GM12801 (cell line): ENCODE measurements around the gene DCTPP1.
A peak's percentile ranks its signal among the peaks of the same experiment; 100 is the strongest.

Experiments used
- TF ChIP-seq, protein P1 (sequence below): IDR thresholded peaks from one replicate; pipeline ENCODE4 v1.5.1; 2011; ENCODE audit warnings: control low read depth; ENCODE audit not compliant: insufficient read length; ENCODE audit errors: extremely low read depth

The DCTPP1 gene

DNA sequence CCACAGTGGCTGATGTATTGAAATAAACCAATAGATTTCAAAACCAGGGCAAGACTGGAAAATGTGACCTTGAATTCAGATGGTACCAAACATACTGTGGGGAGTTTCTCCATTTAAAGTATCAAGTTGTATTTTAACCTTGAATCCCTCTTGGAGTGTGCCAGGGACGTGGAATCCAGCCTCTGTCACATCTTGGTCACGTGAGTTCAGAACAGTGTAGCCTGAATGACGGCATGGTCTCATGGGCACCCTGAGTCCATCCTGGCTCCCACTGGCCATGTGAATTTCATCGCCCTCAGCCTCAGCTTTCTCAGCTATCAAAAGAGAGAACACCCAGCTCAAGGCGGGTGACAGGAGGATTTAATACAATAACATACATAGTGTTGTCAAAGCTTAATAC, 15.7 kb downstream of the DCTPP1 start:
- TF ChIP-seq, protein P1, sequence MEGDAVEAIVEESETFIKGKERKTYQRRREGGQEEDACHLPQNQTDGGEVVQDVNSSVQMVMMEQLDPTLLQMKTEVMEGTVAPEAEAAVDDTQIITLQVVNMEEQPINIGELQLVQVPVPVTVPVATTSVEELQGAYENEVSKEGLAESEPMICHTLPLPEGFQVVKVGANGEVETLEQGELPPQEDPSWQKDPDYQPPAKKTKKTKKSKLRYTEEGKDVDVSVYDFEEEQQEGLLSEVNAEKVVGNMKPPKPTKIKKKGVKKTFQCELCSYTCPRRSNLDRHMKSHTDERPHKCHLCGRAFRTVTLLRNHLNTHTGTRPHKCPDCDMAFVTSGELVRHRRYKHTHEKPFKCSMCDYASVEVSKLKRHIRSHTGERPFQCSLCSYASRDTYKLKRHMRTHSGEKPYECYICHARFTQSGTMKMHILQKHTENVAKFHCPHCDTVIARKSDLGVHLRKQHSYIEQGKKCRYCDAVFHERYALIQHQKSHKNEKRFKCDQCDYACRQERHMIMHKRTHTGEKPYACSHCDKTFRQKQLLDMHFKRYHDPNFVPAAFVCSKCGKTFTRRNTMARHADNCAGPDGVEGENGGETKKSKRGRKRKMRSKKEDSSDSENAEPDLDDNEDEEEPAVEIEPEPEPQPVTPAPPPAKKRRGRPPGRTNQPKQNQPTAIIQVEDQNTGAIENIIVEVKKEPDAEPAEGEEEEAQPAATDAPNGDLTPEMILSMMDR, result no peak

GRCh38 chr16:30413112-30413806, 16.6 kb downstream of the DCTPP1 start:
- TF ChIP-seq, protein P1, result no peak

GRCh38 chr16:30409125-30410060, 20.4 kb downstream of the DCTPP1 start:
- TF ChIP-seq, protein P1, result peak; percentile 54

GRCh38 chr16:30407804-30408534, 21.9 kb downstream of the DCTPP1 start:
- TF ChIP-seq, protein P1, result no peak

DNA sequence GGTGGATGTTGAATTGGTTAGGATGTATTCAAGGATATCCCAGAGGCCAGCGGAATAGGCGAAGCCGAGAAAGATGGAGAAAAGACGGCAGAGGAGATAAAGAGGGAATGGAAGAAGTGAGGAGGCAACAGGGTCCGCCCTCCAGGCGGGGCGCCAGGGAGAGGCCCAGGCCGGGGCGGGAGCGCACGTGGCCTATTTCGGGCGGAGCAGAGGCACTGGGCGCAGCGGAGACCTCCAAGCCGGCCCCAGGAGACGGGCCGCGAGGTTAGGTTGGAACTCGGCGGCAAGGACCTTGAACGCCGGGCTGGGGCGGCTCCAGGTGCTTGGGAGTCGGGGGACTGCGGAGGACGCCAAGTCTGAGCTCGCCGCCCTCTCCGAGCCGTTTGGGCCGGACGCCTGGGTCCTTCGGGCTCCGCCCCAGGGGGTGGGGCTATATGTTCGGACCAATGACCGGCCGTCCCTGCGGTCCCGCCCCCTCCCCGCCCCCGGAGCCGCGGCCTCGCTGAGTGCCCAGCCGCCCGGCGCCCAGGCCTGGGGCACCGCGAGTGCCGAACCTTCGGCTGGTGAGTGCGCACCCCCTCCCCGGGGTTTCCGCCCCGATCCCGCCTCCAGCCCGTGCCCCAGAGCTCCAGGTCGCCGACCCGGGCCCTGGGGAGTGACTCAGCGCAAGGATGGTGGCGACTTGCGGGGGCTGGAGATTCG, 22.6 kb downstream of the DCTPP1 start, which contains the start of gene ZNF771:
Gene ZNF771, plus strand, starts transcription at position 505 of the 702 bp plus-strand sequence. CDS start 448 bp downstream, outside the sequence.
- TF ChIP-seq, protein P1, result no peak

DNA sequence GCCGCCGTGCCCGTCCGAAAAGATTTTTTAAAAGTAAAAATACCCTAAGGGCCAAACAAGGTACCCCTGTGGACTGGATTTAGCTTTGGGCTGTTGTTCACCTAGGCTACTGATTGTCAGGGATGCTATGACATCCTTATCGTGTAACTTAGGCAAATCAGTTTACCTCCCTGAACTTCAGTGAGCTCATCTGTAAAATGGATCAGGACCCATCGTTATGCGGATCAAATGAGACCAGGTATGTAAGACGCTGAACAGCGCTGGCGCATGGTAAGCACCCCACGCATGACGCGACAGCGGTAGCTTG, 23.1 kb downstream of the DCTPP1 start:
- TF ChIP-seq, protein P1, result no peak
